Adrenal gland (tissue), 5 donors: ENCODE measurements around the gene PELO.

Experiments used
- CTCF ChIP-seq, 6 experiments: fragments of 450-650 bp in 4 of 6; fragments of 200-600 bp in 2 of 6; sonication (generic) in 1 of 6; IDR thresholded peaks; 1 replicate in 5 of 6; 2 replicates in 1 of 6; pipeline versions ENCODE4 v1.5.1 to v1.8.0; 2016 to 2021; ENCODE audit warnings: antibody characterized with exemption in 6 of 6, mild to moderate bottlenecking in 2 of 6, moderate library complexity in 1 of 6
- POLR2A ChIP-seq, 2 donors: fragments of 450-650 bp; IDR thresholded peaks; one replicate each; pipeline ENCODE4 v1.6.1; 2017; ENCODE audit warnings: antibody characterized with exemption in 2 of 2, mild to moderate bottlenecking in 2 of 2, moderate library complexity in 1 of 2
- donor health status: DM: no; HTN: no; CAD: no.

DNA sequence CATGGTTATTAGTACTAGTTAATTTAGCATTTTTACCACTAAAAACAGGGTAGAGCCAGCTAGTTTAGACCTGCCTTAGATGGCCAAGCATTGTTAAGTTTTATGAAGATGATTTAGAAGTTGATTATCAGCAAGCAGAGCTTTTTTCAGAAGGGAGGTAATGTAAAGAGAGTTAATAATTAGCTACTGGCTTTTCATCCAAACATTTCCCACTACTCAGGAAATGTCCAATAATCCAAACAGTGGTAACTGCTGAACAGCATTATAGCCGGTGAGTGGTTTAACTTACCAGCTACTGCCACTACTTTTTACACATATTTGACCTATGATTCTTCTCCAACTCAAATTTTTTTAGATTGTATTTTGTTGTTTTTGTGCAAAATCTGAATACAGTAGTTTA lies 1.7 kb downstream of the PELO start:
- TF ChIP-seq CTCF (IDR thresholded peaks at IDR 0.05) (no peak), POLR2A (IDR thresholded peaks at IDR 0.05) (no peak)
